HepG2 (cell line): ENCODE results near the gene ESPNL. TPM values are rescaled to one million over a fixed set of nuclear protein-coding genes. Genes with fewer than 3 reads are reported as not detected.

Source experiments
- ATAC-seq: fragments of 200-7000 bp; cut with Tn5 transposase; 3 replicates; pipeline ENCODE4 v1.9.1; 2020; ENCODE audit warnings: mild to moderate bottlenecking, moderate library complexity
- BruUV-seq: library from RNA; stranded (reverse); fragments of 400-500 nt; replicated peaks from 2 replicates; lab custom pipeline; 2021; lab: Mats Ljungman, UMichigan
- CTCF ChIA-PET: fragments of 300-600 bp; formaldehyde crosslinking; extraction: SDS; loops from one replicate; lab custom pipeline; 2021; ENCODE audit warnings: low total read pairs, inconsistent platforms, low intra/inter-chr PET ratio; lab: Yijun Ruan, JAX
- POLR2A ChIA-PET: fragments of 350-600 bp; sonication (Branson Sonifier 250); formaldehyde crosslinking; loops from one replicate; lab custom pipeline; 2020; ENCODE audit warnings: antibody characterized with exemption, inconsistent platforms; lab: Yijun Ruan, JAX
- DNase-seq: peaks from one replicate; pipeline ENCODE4 v3.0.0-alpha.2; 2015; ENCODE audit warnings: low spot score
- FAIRE-seq: peaks from 3 replicates; lab custom pipeline; 2011; peaks lifted over from hg19 to GRCh38; lab: Jason Lieb, UNC
- H2AFZ ChIP-seq: one replicate; pipeline ENCODE4 v1.6.1; 2011; ENCODE audit warnings: low read length, inconsistent platforms
- H3K27ac ChIP-seq: fragments of 300-600 bp; 3 replicates; pipeline ENCODE4 v1.8.0; 2011; ENCODE audit warnings: mixed run types, mild to moderate bottlenecking, mixed read lengths, low read length, inconsistent platforms; ENCODE audit not compliant: insufficient read depth; ENCODE audit errors: extremely low read length
- H3K27me3 ChIP-seq, 2 experiments: fragments of 200-600 bp in 1 of 2; 2 replicates in 1 of 2; 3 replicates in 1 of 2; pipeline versions ENCODE4 v1.6.0 to v1.8.0; 2011; ENCODE audit warnings: low read length in 2 of 2, mild to moderate bottlenecking in 2 of 2, moderate library complexity in 2 of 2, inconsistent platforms in 1 of 2; ENCODE audit not compliant: insufficient read depth in 2 of 2, control insufficient read depth in 1 of 2
- H3K36me3 ChIP-seq, 2 experiments: fragments of 200-600 bp in 1 of 2; replicated peaks in 1 of 2; 2 replicates in 1 of 2; 3 replicates in 1 of 2; pipeline versions ENCODE4 v1.5.1 to v1.8.0; 2011; ENCODE audit warnings: low read length in 2 of 2, inconsistent platforms in 1 of 2; ENCODE audit not compliant: insufficient read depth in 2 of 2, control insufficient read depth in 1 of 2
- H3K4me1 ChIP-seq: 2 replicates; pipeline ENCODE4 v1.5.1; 2012; ENCODE audit warnings: low read length, inconsistent platforms; ENCODE audit not compliant: insufficient read depth
- H3K4me2 ChIP-seq: 2 replicates; pipeline ENCODE4 v1.6.0; 2011; ENCODE audit warnings: low read depth, low read length, inconsistent platforms
- H3K4me3 ChIP-seq, 3 experiments: fragments of 200-600 bp in 1 of 3; sonication (generic), shearing (Covaris generic) in 1 of 3; replicated peaks in 1 of 3; 2 replicates each; pipeline ENCODE4 v1.5.1; 2011 to 2016; ENCODE audit warnings: low read length in 3 of 3, inconsistent platforms in 2 of 3, low read depth in 2 of 3, mild to moderate bottlenecking in 2 of 3, control low read depth in 1 of 3, mixed read lengths in 1 of 3; ENCODE audit not compliant: insufficient read depth in 1 of 3
- H3K79me2 ChIP-seq: one replicate; pipeline ENCODE4 v1.6.1; 2011; ENCODE audit warnings: low read length, inconsistent platforms; ENCODE audit not compliant: insufficient read depth
- H3K9ac ChIP-seq: 2 replicates; pipeline ENCODE4 v1.6.0; 2011; ENCODE audit warnings: mild to moderate bottlenecking, low read depth, low read length, inconsistent platforms; ENCODE audit not compliant: insufficient read depth
- H3K9me3 ChIP-seq: 2 replicates; pipeline ENCODE4 v1.5.1; 2012; ENCODE audit warnings: mild to moderate bottlenecking, low read length
- H4K20me1 ChIP-seq: 2 replicates; pipeline ENCODE4 v1.6.0; 2011; ENCODE audit warnings: inconsistent platforms, mild to moderate bottlenecking, low read length, moderate library complexity; ENCODE audit not compliant: insufficient read depth
- AKNA ChIP-seq: sonication (generic); formaldehyde crosslinking; IDR thresholded peaks from 2 replicates; pipeline ENCODE4 v1.4.0; 2020; ENCODE audit warnings: missing genetic modification reagents, borderline replicate concordance
- ATRX ChIP-seq: sonication (generic); formaldehyde crosslinking; IDR thresholded peaks from 2 replicates; pipeline ENCODE4 v1.4.0; 2020; ENCODE audit warnings: missing genetic modification reagents, borderline replicate concordance
- CCAR2 ChIP-seq: fragments of 200-400 bp; formaldehyde crosslinking; optimal IDR thresholded peaks from 2 replicates; pipeline ENCODE3; 2018; ENCODE audit warnings: low read depth, mild to moderate bottlenecking, low read length, moderate library complexity
- ELF3 ChIP-seq: IDR thresholded peaks from 2 replicates; pipeline ENCODE4 v1.6.1; 2016; ENCODE audit warnings: missing genetic modification reagents, missing compliant biosample characterization
- HNF1A ChIP-seq, 2 experiments: sonication (generic) in 1 of 2; formaldehyde crosslinking in 1 of 2; IDR thresholded peaks; 2 replicates each; pipeline versions ENCODE4 v1.4.0 to v1.6.1; 2016 to 2020; ENCODE audit warnings: borderline replicate concordance in 1 of 2, low read depth in 1 of 2, mild to moderate bottlenecking in 1 of 2, missing genetic modification reagents in 1 of 2
- MNT ChIP-seq: fragments of 450-650 bp; IDR thresholded peaks from 2 replicates; pipeline ENCODE4 v1.6.1; 2016
- NFATC3 ChIP-seq: sonication (generic); formaldehyde crosslinking; IDR thresholded peaks from 2 replicates; pipeline ENCODE4 v1.5.1; 2020; ENCODE audit warnings: mild to moderate bottlenecking, missing genetic modification reagents
- YEATS2 ChIP-seq: sonication (generic); formaldehyde crosslinking; IDR thresholded peaks from 2 replicates; pipeline ENCODE4 v1.4.0; 2020; ENCODE audit warnings: missing genetic modification reagents, borderline replicate concordance
- ZBTB37 ChIP-seq: sonication (generic); formaldehyde crosslinking; IDR thresholded peaks from 2 replicates; pipeline ENCODE4 v1.4.0; 2020; ENCODE audit warnings: mild to moderate bottlenecking, missing genetic modification reagents
- ZFYVE20 ChIP-seq: sonication (generic); formaldehyde crosslinking; IDR thresholded peaks from 2 replicates; pipeline ENCODE4 v1.8.0; 2023; ENCODE audit warnings: low read depth, mild to moderate bottlenecking, moderate library complexity, missing genetic modification reagents, borderline replicate concordance
- ZNF777 ChIP-seq: sonication (generic); formaldehyde crosslinking; IDR thresholded peaks from 2 replicates; pipeline ENCODE4 v1.4.0; 2020; ENCODE audit warnings: missing genetic modification reagents
- ZNF891 ChIP-seq: sonication (generic); formaldehyde crosslinking; IDR thresholded peaks from 2 replicates; pipeline ENCODE4 v1.5.0; 2020; ENCODE audit warnings: mild to moderate bottlenecking, missing genetic modification reagents
- WGBS: methylation state at CpG from one replicate; pipeline ENCODE4 v1.1.6; 2017; ENCODE audit warnings: low lambda C conversion rate; 5-methylcytosine and 5-hydroxymethylcytosine counted together
- in situ Hi-C: cut with HindIII; loops from 2 replicates; pipeline ENCODE4 v1.10.0; 2017; ENCODE audit warnings: low pct_unique_long_range_greater_than_20kb; ENCODE audit not compliant: extremely low pct_ligation_motif_present
- intact Hi-C: fragments of 100-400 bp; cut with micrococcal nuclease; formaldehyde crosslinking; loops from one replicate; pipeline ENCODE4 v1.10.0; 2022; ENCODE audit not compliant: unreplicated experiment
- polyA plus RNA-seq, 8 experiments: library from polyadenylated mRNA; depleted of rRNA in 3 of 8; stranded (reverse) in 7 of 8; unstranded in 1 of 8; fragments of >200 nt; fragmentation: Illumina TruSeq in 4 of 8; extraction: Trizol in 4 of 8; gene quantifications; 2 replicates each; pipeline versions ENCODE4 v1.2.1 to v1.2.3, GENCODE V29; 2011 to 2016; ENCODE audit warnings: low read depth in 4 of 8, missing spikeins in 1 of 8, mixed read lengths in 1 of 8; ENCODE audit not compliant: insufficient read depth in 1 of 8
- total RNA-seq, 5 experiments: library from RNA; depleted of rRNA; stranded (reverse); fragments of >200 nt; fragmentation: Illumina TruSeq; extraction: Trizol; gene quantifications; 2 replicates each; pipeline ENCODE4 v1.2.3, GENCODE V29; 2016; ENCODE audit warnings: low read depth in 1 of 5

ESPNL gene
- total and polyA plus RNA-seq, 2 of the 13 experiments (the other 11 are each of a cell fraction or from before 2014, with no cell fraction given) = 0.45 to 0.80 TPM

GRCh38 chr2:238158018-238158508, 57.9 kb downstream of the ESPNL start:
- no peaks in the 10 kb centered on the region for H3K79me2 ChIP-seq
- BruUV-seq = no TSS peak
- ChIA-PET POLR2A (no interaction called here), CTCF (no interaction called here)
- peaks cover 22% of the 10 kb centered on the region for H3K4me1 ChIP-seq
- no peaks in the 10 kb centered on the region for H3K36me3 ChIP-seq
- no peak overlapping the region for H3K4me3 ChIP-seq
- H2AFZ ChIP-seq = no peak overlapping the region
- FAIRE-seq (no peak), DNase-seq (no peak), ATAC-seq (no peak)
- no peak overlapping the region for H3K27ac ChIP-seq
- in situ Hi-C loops (no loop called here), intact Hi-C loops (no loop called here)
- H3K9ac ChIP-seq = no peak overlapping the region
- H3K4me2 ChIP-seq = no peak overlapping the region
- 50% methylated on average over 19 of the region's 21 CpGs for WGBS
- no peaks in the 10 kb centered on the region for H3K9me3 ChIP-seq
- peaks cover 32 to 76% of the 10 kb centered on the region in 2 experiments for H3K27me3 ChIP-seq
- no peaks in the 10 kb centered on the region for H4K20me1 ChIP-seq
- TF ChIP-seq CCAR2 (no peak), HNF1A (IDR thresholded peaks at IDR 0.05; ENCODE audit: low read depth) (no peak), HNF1A (CRISPR knock-in tag; IDR thresholded peaks at IDR 0.05; ENCODE audit: borderline replicate concordance) (no peak), ZNF891 (CRISPR knock-in tag) (peak; percentile 31; the same call in 1 of the 2 replicates), ZNF777 (no peak), ELF3 (CRISPR knock-in tag) (no peak), ZBTB37 (CRISPR knock-in tag) (no peak), ATRX (CRISPR knock-in tag) (no peak), AKNA (no peak), ZFYVE20 (CRISPR knock-in tag) (no peak), YEATS2 (CRISPR knock-in tag) (no peak), MNT (no peak), NFATC3 (CRISPR knock-in tag) (no peak)
